Suprapubic skin (tissue), 4 donors: ENCODE data around the gene ZNF121. TPM values are rescaled to one million over a fixed set of nuclear protein-coding genes. Genes with fewer than 3 reads are reported as not detected.
"Not testable (repeated sequence)": the region's sequence is repeated elsewhere in the genome, so short reads cannot be mapped to it uniquely, and the experiment has no call there.

Experiments used
- DNase-seq, 2 donors: peaks; one replicate each; pipeline ENCODE4 v3.0.0-alpha.2; 2019; ENCODE audit warnings: low spot score in 2 of 2
- H3K27ac ChIP-seq: fragments of 200-600 bp; sonication (generic); one replicate; pipeline ENCODE4 v1.5.1; 2019
- H3K27me3 ChIP-seq: fragments of 200-600 bp; sonication (generic); one replicate; pipeline ENCODE4 v1.5.1; 2019
- H3K36me3 ChIP-seq: fragments of 200-600 bp; sonication (generic); one replicate; pipeline ENCODE4 v1.5.1; 2019
- H3K4me1 ChIP-seq: fragments of 200-600 bp; sonication (generic); one replicate; pipeline ENCODE4 v1.5.1; 2019
- H3K4me3 ChIP-seq: fragments of 200-600 bp; sonication (generic); one replicate; pipeline ENCODE4 v1.5.1; 2019; ENCODE audit warnings: mild to moderate bottlenecking
- H3K9me3 ChIP-seq: fragments of 200-600 bp; sonication (generic); one replicate; pipeline ENCODE4 v1.5.1; 2019
- CTCF ChIP-seq, 2 donors: fragments of 200-600 bp in 1 of 2; fragments of 450-650 bp in 1 of 2; sonication (generic) in 1 of 2; IDR thresholded peaks; one replicate each; pipeline ENCODE4 v1.5.1; 2016 to 2019; ENCODE audit warnings: antibody characterized with exemption in 2 of 2, mild to moderate bottlenecking in 1 of 2, moderate library complexity in 1 of 2
- EP300 ChIP-seq: sonication (generic); formaldehyde crosslinking; IDR thresholded peaks from one replicate; pipeline ENCODE4 v1.6.1; 2017; ENCODE audit warnings: antibody characterized with exemption
- POLR2A ChIP-seq, 2 donors: fragments of 450-650 bp; IDR thresholded peaks; one replicate each; pipeline ENCODE4 v1.6.1; 2017; ENCODE audit warnings: antibody characterized with exemption in 2 of 2, mild to moderate bottlenecking in 2 of 2, moderate library complexity in 2 of 2
- POLR2AphosphoS5 ChIP-seq, 3 donors: sonication (generic); formaldehyde crosslinking; IDR thresholded peaks; one replicate each; pipeline ENCODE4 v1.6.1; 2017; ENCODE audit warnings: antibody characterized with exemption in 3 of 3
- WGBS: methylation state at CpG from one replicate; pipeline ENCODE4 v1.1.5; 2018; 5-methylcytosine and 5-hydroxymethylcytosine counted together
- total RNA-seq, 4 donors: library from RNA; depleted of rRNA; stranded (reverse); fragments of >200 nt; gene quantifications; one replicate each; pipeline ENCODE4 v1.1.0, GENCODE V29; 2016

ZNF121 gene
- total RNA-seq, 4 donors from 2014 or later: 34.4 to 52.6 (median 35.3) TPM

GRCh38 chr19:9547870-9548269 lies 36.4 kb downstream of the ZNF121 start:
- WGBS: 67% methylated on average over 1 of the region's 11 CpGs
- Histone ChIP-seq H3K36me3 (no peaks in the 10 kb centered on the region), H3K27ac (no peak overlapping the region), H3K4me1 (no peaks in the 10 kb centered on the region), H3K4me3 (no peak overlapping the region), H3K27me3 (no peaks in the 10 kb centered on the region), H3K9me3 (peaks cover 37% of the 10 kb centered on the region)
- no peak for DNase-seq
- TF ChIP-seq CTCF (IDR thresholded peaks at IDR 0.05) (no peak), EP300 (no peak), POLR2AphosphoS5 (IDR thresholded peaks at IDR 0.05) (no peak), POLR2A (IDR thresholded peaks at IDR 0.05) (no peak)

- not testable (repeated sequence) for H3K4me1 ChIP-seq, H3K9me3 ChIP-seq, H3K36me3 ChIP-seq, DNase-seq, H3K4me3 ChIP-seq, H3K27me3 ChIP-seq, H3K27ac ChIP-seq
- no CpG with 5 or more reads among the region's 12 CpGs for WGBS
These were observed 43.0 kb downstream of the ZNF121 start for GRCh38 chr19:9541281-9541680.

- 94% methylated on average over 1 of the region's 1 CpG for WGBS
- H3K4me3 ChIP-seq, H3K27ac ChIP-seq, DNase-seq, H3K4me1 ChIP-seq, H3K9me3 ChIP-seq, H3K27me3 ChIP-seq: not testable (repeated sequence)
- peaks cover 20% of the 10 kb centered on the region for H3K36me3 ChIP-seq
These were observed 44.4 kb downstream of the ZNF121 start for GRCh38 chr19:9539921-9540320.

- WGBS: 71% methylated on average over 6 of the region's 6 CpGs
- not testable (repeated sequence) for H3K27me3 ChIP-seq, DNase-seq, H3K4me1 ChIP-seq
- H3K27ac ChIP-seq: peak overlapping the region; percentile 85
- H3K9me3 ChIP-seq: peaks cover 13% of the 10 kb centered on the region
- H3K36me3 ChIP-seq: peaks cover 27% of the 10 kb centered on the region
- peak overlapping the region; percentile 69 for H3K4me3 ChIP-seq
These were observed 45.1 kb downstream of the ZNF121 start for GRCh38 chr19:9539201-9539600.

GRCh38 chr19:9538183-9539058 lies 45.9 kb downstream of the ZNF121 start, which contains the start of gene ZNF426:
Gene ZNF426, minus strand, starts transcription at chr19:9538645. Its CDS starts 2,413 bp downstream, at chr19:9536232.
- 1% methylated on average over 35 of the region's 49 CpGs for WGBS
- Histone ChIP-seq H3K4me3 (peak within 1 kb of the TSS; percentile 69), H3K4me1 (peaks cover 6% of the 10 kb centered on the region), H3K27me3 (no peaks in the 10 kb centered on the region), H3K36me3 (peaks cover 35% of the 10 kb centered on the region), H3K27ac (peak within 1 kb of the TSS; percentile 85), H3K9me3 (peaks cover 13% of the 10 kb centered on the region)
- DNase-seq: peak; percentile 88 to 93
- TF ChIP-seq POLR2A (IDR thresholded peaks at IDR 0.05) (peak in 1 of 2 donors; percentile 30), EP300 (no peak), CTCF (IDR thresholded peaks at IDR 0.05) (no peak), POLR2AphosphoS5 (IDR thresholded peaks at IDR 0.05) (peak in 1 of 3 donors; percentile 46)

GRCh38 chr19:9535934-9536333 lies 48.4 kb downstream of the ZNF121 start:
- WGBS: 94% methylated on average over 4 of the region's 4 CpGs
- H3K27ac ChIP-seq: no peak overlapping the region
- peaks cover 18% of the 10 kb centered on the region for H3K9me3 ChIP-seq
- peaks cover 6% of the 10 kb centered on the region for H3K4me1 ChIP-seq
- TF ChIP-seq CTCF (IDR thresholded peaks at IDR 0.05) (no peak), POLR2A (IDR thresholded peaks at IDR 0.05) (no peak), POLR2AphosphoS5 (IDR thresholded peaks at IDR 0.05) (no peak), EP300 (no peak)
- no peak overlapping the region for H3K4me3 ChIP-seq
- peaks cover 60% of the 10 kb centered on the region for H3K36me3 ChIP-seq
- H3K27me3 ChIP-seq: no peaks in the 10 kb centered on the region
- no peak for DNase-seq
